ACC112 (cell line): ENCODE data around the gene EPHB3.

ENCODE experiments used
- H2AFZ ChIP-seq: fragments of 200-600 bp; sonication (generic); one replicate; pipeline ENCODE4 v1.6.0; 2017; ENCODE audit warnings: antibody characterized with exemption, low read length; ENCODE audit not compliant: unreplicated experiment
- H3K27ac ChIP-seq: fragments of 200-600 bp; sonication (generic); 2 replicates; pipeline ENCODE4 v1.5.1; 2014; ENCODE audit warnings: low read depth, mild to moderate bottlenecking, antibody characterized with exemption, low read length, moderate library complexity
- H3K27me3 ChIP-seq: fragments of 200-600 bp; sonication (generic); 2 replicates; pipeline ENCODE4 v1.6.1; 2014; ENCODE audit warnings: mild to moderate bottlenecking, antibody characterized with exemption, low read length, moderate library complexity, mixed read lengths; ENCODE audit not compliant: insufficient read depth
- H3K36me3 ChIP-seq: fragments of 200-600 bp; sonication (generic); 2 replicates; pipeline ENCODE4 v1.6.1; 2016; ENCODE audit warnings: mild to moderate bottlenecking, antibody characterized with exemption, low read length, moderate library complexity, mixed read lengths; ENCODE audit not compliant: insufficient read depth
- H3K4me1 ChIP-seq: fragments of 200-600 bp; sonication (generic); one replicate; pipeline ENCODE4 v1.6.1; 2016; ENCODE audit warnings: low read length, mixed read lengths; ENCODE audit not compliant: insufficient read depth, unreplicated experiment, control insufficient read depth
- H3K4me3 ChIP-seq: fragments of 200-600 bp; sonication (generic); 2 replicates; pipeline ENCODE4 v1.5.1; 2014; ENCODE audit warnings: mild to moderate bottlenecking, low read depth, low read length
- H3K79me2 ChIP-seq: fragments of 200-600 bp; sonication (generic); one replicate; pipeline ENCODE4 v1.6.0; 2016; ENCODE audit warnings: low read length; ENCODE audit not compliant: control insufficient read depth, unreplicated experiment, insufficient read depth

The EPHB3 gene

DNA sequence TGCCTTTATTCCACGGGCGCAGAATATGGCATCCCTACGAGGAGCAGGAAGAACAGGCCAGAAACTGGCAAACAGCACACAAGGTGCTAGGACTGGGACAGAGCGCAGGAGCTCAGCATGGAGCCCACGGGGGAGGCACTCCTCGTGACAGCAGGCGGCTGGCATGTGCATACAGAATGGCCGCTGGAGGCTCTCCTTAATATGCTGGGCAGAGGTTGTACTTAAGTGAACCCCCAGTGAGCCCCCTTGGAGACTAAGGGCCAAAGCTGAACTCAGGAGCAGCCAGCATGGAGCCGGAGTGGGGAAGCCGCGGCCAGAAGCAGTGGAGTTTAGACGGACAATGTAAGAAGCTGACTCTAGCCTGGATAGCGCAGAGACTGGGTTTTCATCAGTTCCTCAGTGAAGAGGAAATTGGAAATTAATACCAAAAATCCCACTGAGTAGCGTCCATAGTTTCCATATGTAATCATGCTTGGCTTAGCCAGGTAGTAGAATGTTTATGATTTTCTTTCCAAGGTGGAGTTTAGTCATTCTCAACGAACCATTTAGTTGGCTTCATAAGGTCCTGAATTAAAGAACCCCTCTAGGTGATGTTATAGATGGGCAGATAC lies 69.4 kb downstream of the EPHB3 start:
- no peaks in the 10 kb centered on the region; the same call in 1 of the 2 replicates for H3K27me3 ChIP-seq
- H2AFZ ChIP-seq: no peak overlapping the region
- no peaks in the 10 kb centered on the region for H3K36me3 ChIP-seq
- H3K79me2 ChIP-seq: no peaks in the 10 kb centered on the region
- H3K4me1 ChIP-seq: no peaks in the 10 kb centered on the region
- no peak overlapping the region for H3K27ac ChIP-seq
- H3K4me3 ChIP-seq: no peak overlapping the region

DNA sequence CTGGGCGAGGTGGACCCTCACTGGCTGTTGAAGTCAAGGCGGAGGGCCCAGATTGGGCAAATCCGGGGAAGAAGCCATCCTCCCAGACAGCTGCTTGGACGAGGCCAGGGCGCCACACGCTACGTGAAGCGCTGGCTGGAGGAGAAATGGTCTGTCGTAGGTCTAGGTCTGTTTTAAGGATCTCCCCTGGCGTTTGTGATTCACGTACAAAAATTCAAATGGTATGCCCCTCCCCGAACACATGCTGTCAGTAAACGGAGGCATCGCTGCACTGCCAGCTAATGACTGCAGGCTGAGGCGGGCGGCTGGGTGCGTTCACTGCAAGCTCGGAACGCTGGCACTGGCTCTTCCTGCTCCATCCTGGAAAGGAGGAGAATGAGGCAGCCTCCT lies 69.9 kb downstream of the EPHB3 start:
- no peaks in the 10 kb centered on the region; the same call in 1 of the 2 replicates for H3K27me3 ChIP-seq
- H3K4me3 ChIP-seq: no peak overlapping the region
- H3K79me2 ChIP-seq: no peaks in the 10 kb centered on the region
- H3K36me3 ChIP-seq: no peaks in the 10 kb centered on the region
- no peak overlapping the region for H2AFZ ChIP-seq
- H3K27ac ChIP-seq: no peak overlapping the region
- H3K4me1 ChIP-seq: no peaks in the 10 kb centered on the region
